GM21390 (cell line): Measurements from ENCODE around the gene RPL26.

Experiments
- ATAC-seq: cut with Tn5 transposase; IDR thresholded peaks from one replicate; pipeline ENCODE4 v1.9.1; 2021; ENCODE audit not compliant: unreplicated experiment

RPL26 gene

DNA sequence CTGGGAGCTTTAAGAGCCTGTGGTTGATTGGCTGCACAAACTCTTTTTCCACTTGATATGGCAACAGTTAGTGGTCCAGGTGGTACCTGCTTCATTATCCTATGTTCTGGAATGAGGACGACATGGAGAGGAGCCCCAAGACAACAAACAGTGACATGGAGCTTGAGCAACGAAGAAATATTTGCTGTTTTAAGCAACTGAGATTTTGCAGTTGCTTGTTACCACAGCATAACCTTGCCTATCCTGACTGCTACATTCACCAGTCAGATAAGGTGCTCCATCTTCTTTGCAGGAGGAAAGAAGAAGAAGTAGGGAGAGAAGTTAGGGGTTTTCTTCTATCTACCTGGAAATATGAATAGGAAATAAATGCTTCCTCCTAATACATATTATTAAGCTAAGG, 50.9 kb downstream of the RPL26 start:
- no peak for ATAC-seq
